WTC11 (cell line): ENCODE results near the gene BCAS3. TPM values are rescaled to one million over a fixed set of nuclear protein-coding genes. Genes with fewer than 3 reads are reported as not detected.

Source experiments
- AFF4 ChIP-seq: sonication (generic); formaldehyde crosslinking; IDR thresholded peaks from 2 replicates; pipeline ENCODE4 v1.8.1; 2023; ENCODE audit warnings: mild to moderate bottlenecking, missing genetic modification reagents, borderline replicate concordance
- ATF3 ChIP-seq: sonication (generic); formaldehyde crosslinking; conservative IDR thresholded peaks from 2 replicates; pipeline ENCODE4 v1.8.1; 2022; ENCODE audit warnings: mild to moderate bottlenecking, missing genetic modification reagents
- FOXP1 ChIP-seq: sonication (generic); formaldehyde crosslinking; IDR thresholded peaks from 2 replicates; pipeline ENCODE4 v1.8.0; 2022; ENCODE audit warnings: missing genetic modification reagents, mild to moderate bottlenecking, moderate library complexity, borderline replicate concordance
- GABPB1 ChIP-seq: sonication (generic); formaldehyde crosslinking; IDR thresholded peaks from 2 replicates; pipeline ENCODE4 v1.8.1; 2023; ENCODE audit warnings: mild to moderate bottlenecking, missing genetic modification reagents
- GRHL2 ChIP-seq: fragments of 250-450 bp; sonication (Bioruptor Pico); IDR thresholded peaks from 2 replicates; pipeline ENCODE4 v1.8.0; 2022; ENCODE audit warnings: mild to moderate bottlenecking, moderate library complexity; ENCODE audit not compliant: insufficient replicate concordance, severe bottlenecking
- JAZF1 ChIP-seq: fragments of 250-450 bp; sonication (Bioruptor Pico); IDR thresholded peaks from 2 replicates; pipeline ENCODE4 v1.9.0; 2021; ENCODE audit warnings: moderate library complexity, mild to moderate bottlenecking, inconsistent platforms
- MXD4 ChIP-seq: fragments of 250-450 bp; sonication (Bioruptor Pico); IDR thresholded peaks from 2 replicates; pipeline ENCODE4 v1.8.0; 2021; ENCODE audit warnings: mild to moderate bottlenecking, moderate library complexity, borderline replicate concordance
- NR1H2 ChIP-seq: sonication (generic); formaldehyde crosslinking; IDR thresholded peaks from 2 replicates; pipeline ENCODE4 v1.9.0; 2021; ENCODE audit warnings: mild to moderate bottlenecking, moderate library complexity, missing genetic modification reagents
- RORB ChIP-seq: fragments of 250-450 bp; sonication (Bioruptor Pico); IDR thresholded peaks from 2 replicates; pipeline ENCODE4 v1.9.0; 2021; ENCODE audit warnings: mild to moderate bottlenecking
- SMAD3 ChIP-seq: sonication (generic); formaldehyde crosslinking; IDR thresholded peaks from 2 replicates; pipeline ENCODE4 v1.8.0; 2022; ENCODE audit warnings: missing genetic modification reagents, mild to moderate bottlenecking, borderline replicate concordance
- TCF7 ChIP-seq: sonication (generic); formaldehyde crosslinking; IDR thresholded peaks from 2 replicates; pipeline ENCODE4 v1.8.0; 2022; ENCODE audit warnings: mild to moderate bottlenecking, low read depth, missing genetic modification reagents, moderate library complexity
- TEAD4 ChIP-seq: sonication (generic); formaldehyde crosslinking; IDR thresholded peaks from 2 replicates; pipeline ENCODE4 v1.8.0; 2022; ENCODE audit warnings: mild to moderate bottlenecking, missing genetic modification reagents
- ZBTB21 ChIP-seq: sonication (generic); formaldehyde crosslinking; IDR thresholded peaks from 2 replicates; pipeline ENCODE4 v1.8.1; 2023; ENCODE audit warnings: mild to moderate bottlenecking, missing genetic modification reagents, borderline replicate concordance
- ZNF219 ChIP-seq: sonication (generic); formaldehyde crosslinking; IDR thresholded peaks from 2 replicates; pipeline ENCODE4 v1.8.0; 2023; ENCODE audit warnings: missing genetic modification reagents, mild to moderate bottlenecking, borderline replicate concordance
- ZNF232 ChIP-seq: sonication (generic); formaldehyde crosslinking; IDR thresholded peaks from 2 replicates; pipeline ENCODE4 v1.8.0; 2022; ENCODE audit warnings: mild to moderate bottlenecking, missing genetic modification reagents
- ZNF263 ChIP-seq: sonication (generic); formaldehyde crosslinking; IDR thresholded peaks from 2 replicates; pipeline ENCODE4 v1.8.1; 2022; ENCODE audit warnings: low read depth, mild to moderate bottlenecking, moderate library complexity, missing genetic modification reagents
- ZNF512 ChIP-seq: sonication (generic); formaldehyde crosslinking; IDR thresholded peaks from 2 replicates; pipeline ENCODE4 v1.8.1; 2022; ENCODE audit warnings: missing genetic modification reagents, borderline replicate concordance
- total RNA-seq: library from RNA; stranded (reverse); gene quantifications from 3 replicates; pipeline ENCODE4 v1.2.3, GENCODE V29; 2021
- TF ChIP-seq, protein P1 (sequence below): sonication (generic); formaldehyde crosslinking; IDR thresholded peaks from 2 replicates; pipeline ENCODE4 v1.8.0; 2023; ENCODE audit warnings: missing genetic modification reagents, mild to moderate bottlenecking, borderline replicate concordance
- TF ChIP-seq, protein P2 (sequence below): sonication (generic); formaldehyde crosslinking; IDR thresholded peaks from 2 replicates; pipeline ENCODE4 v1.8.1; 2023; ENCODE audit warnings: mild to moderate bottlenecking, moderate library complexity, missing genetic modification reagents
- TF ChIP-seq, protein P3 (sequence below): sonication (generic); formaldehyde crosslinking; IDR thresholded peaks from 2 replicates; pipeline ENCODE4 v1.8.0; 2022; ENCODE audit warnings: mild to moderate bottlenecking, missing genetic modification reagents
- TF ChIP-seq, protein P4 (sequence below): sonication (generic); formaldehyde crosslinking; IDR thresholded peaks from 2 replicates; pipeline ENCODE4 v1.8.1; 2023; ENCODE audit warnings: mild to moderate bottlenecking, missing genetic modification reagents, moderate library complexity

BCAS3 gene
- total RNA-seq, 1 experiment from 2014 or later: 15.5 TPM

- TF ChIP-seq, protein P1, sequence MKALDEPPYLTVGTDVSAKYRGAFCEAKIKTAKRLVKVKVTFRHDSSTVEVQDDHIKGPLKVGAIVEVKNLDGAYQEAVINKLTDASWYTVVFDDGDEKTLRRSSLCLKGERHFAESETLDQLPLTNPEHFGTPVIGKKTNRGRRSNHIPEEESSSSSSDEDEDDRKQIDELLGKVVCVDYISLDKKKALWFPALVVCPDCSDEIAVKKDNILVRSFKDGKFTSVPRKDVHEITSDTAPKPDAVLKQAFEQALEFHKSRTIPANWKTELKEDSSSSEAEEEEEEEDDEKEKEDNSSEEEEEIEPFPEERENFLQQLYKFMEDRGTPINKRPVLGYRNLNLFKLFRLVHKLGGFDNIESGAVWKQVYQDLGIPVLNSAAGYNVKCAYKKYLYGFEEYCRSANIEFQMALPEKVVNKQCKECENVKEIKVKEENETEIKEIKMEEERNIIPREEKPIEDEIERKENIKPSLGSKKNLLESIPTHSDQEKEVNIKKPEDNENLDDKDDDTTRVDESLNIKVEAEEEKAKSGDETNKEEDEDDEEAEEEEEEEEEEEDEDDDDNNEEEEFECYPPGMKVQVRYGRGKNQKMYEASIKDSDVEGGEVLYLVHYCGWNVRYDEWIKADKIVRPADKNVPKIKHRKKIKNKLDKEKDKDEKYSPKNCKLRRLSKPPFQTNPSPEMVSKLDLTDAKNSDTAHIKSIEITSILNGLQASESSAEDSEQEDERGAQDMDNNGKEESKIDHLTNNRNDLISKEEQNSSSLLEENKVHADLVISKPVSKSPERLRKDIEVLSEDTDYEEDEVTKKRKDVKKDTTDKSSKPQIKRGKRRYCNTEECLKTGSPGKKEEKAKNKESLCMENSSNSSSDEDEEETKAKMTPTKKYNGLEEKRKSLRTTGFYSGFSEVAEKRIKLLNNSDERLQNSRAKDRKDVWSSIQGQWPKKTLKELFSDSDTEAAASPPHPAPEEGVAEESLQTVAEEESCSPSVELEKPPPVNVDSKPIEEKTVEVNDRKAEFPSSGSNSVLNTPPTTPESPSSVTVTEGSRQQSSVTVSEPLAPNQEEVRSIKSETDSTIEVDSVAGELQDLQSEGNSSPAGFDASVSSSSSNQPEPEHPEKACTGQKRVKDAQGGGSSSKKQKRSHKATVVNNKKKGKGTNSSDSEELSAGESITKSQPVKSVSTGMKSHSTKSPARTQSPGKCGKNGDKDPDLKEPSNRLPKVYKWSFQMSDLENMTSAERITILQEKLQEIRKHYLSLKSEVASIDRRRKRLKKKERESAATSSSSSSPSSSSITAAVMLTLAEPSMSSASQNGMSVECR (CRISPR knock-in tag): peak; percentile 59; the same call in 1 of the 2 replicates
- TF ChIP-seq FOXP1 (0 out of 2 replicates have a peak, but pooled peaks have one; percentile 41), GRHL2 (CRISPR knock-in tag) (no peak), AFF4 (CRISPR knock-in tag) (no peak), ZNF263 (CRISPR knock-in tag) (no peak), JAZF1 (CRISPR knock-in tag) (no peak), GABPB1 (CRISPR knock-in tag) (peak; percentile 26; the same call in 1 of the 2 replicates), ATF3 (CRISPR knock-in tag) (no peak), SMAD3 (CRISPR knock-in tag) (no peak), MXD4 (CRISPR knock-in tag) (no peak), ZBTB21 (CRISPR knock-in tag) (no peak), NR1H2 (no peak), RORB (no peak), TCF7 (CRISPR knock-in tag) (no peak), ZNF512 (CRISPR knock-in tag) (no peak), ZNF232 (no peak), TEAD4 (no peak), ZNF219 (CRISPR knock-in tag) (no peak)
- TF ChIP-seq, protein P2, sequence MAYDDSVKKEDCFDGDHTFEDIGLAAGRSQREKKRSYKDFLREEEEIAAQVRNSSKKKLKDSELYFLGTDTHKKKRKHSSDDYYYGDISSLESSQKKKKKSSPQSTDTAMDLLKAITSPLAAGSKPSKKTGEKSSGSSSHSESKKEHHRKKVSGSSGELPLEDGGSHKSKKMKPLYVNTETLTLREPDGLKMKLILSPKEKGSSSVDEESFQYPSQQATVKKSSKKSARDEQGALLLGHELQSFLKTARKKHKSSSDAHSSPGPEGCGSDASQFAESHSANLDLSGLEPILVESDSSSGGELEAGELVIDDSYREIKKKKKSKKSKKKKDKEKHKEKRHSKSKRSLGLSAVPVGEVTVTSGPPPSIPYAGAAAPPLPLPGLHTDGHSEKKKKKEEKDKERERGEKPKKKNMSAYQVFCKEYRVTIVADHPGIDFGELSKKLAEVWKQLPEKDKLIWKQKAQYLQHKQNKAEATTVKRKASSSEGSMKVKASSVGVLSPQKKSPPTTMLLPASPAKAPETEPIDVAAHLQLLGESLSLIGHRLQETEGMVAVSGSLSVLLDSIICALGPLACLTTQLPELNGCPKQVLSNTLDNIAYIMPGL (CRISPR knock-in tag): no peak
- TF ChIP-seq, protein P3, sequence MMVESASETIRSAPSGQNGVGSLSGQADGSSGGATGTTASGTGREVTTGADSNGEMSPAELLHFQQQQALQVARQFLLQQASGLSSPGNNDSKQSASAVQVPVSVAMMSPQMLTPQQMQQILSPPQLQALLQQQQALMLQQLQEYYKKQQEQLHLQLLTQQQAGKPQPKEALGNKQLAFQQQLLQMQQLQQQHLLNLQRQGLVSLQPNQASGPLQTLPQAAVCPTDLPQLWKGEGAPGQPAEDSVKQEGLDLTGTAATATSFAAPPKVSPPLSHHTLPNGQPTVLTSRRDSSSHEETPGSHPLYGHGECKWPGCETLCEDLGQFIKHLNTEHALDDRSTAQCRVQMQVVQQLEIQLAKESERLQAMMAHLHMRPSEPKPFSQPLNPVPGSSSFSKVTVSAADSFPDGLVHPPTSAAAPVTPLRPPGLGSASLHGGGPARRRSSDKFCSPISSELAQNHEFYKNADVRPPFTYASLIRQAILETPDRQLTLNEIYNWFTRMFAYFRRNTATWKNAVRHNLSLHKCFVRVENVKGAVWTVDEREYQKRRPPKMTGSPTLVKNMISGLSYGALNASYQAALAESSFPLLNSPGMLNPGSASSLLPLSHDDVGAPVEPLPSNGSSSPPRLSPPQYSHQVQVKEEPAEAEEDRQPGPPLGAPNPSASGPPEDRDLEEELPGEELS: 0 out of 2 replicates have a peak, but pooled peaks have one; percentile 35
- TF ChIP-seq, protein P4, sequence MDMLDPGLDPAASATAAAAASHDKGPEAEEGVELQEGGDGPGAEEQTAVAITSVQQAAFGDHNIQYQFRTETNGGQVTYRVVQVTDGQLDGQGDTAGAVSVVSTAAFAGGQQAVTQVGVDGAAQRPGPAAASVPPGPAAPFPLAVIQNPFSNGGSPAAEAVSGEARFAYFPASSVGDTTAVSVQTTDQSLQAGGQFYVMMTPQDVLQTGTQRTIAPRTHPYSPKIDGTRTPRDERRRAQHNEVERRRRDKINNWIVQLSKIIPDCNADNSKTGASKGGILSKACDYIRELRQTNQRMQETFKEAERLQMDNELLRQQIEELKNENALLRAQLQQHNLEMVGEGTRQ (CRISPR knock-in tag): peak; percentile 92
Measured at GRCh38 chr17:60677308-60678117, at the start of gene BCAS3 (continued).
